ENCODE results near the gene MAGEA2B.
"Not testable (repeated sequence)": the region's sequence is repeated elsewhere in the genome, so short reads cannot be mapped to it uniquely, and the experiment has no call there.

MAGEA2B gene

GRCh38 chrX:152713815-152714787 is at the start of gene MAGEA2B:
Gene MAGEA2B (plus strand): TSS chrX:152714628. CDS start chrX:152717107, 2,479 bp downstream.
- DNase-seq (ENCODE audit: low spot score): not testable (repeated sequence)

GRCh38 chrX:152674135-152674534 is 40.3 kb upstream of the MAGEA2B start:
- no peak for DNase-seq (ENCODE audit: low spot score)

GRCh38 chrX:152674652-152675051 is 39.8 kb upstream of the MAGEA2B start:
- DNase-seq (ENCODE audit: low spot score): not testable (repeated sequence)

- DNase-seq (ENCODE audit: low spot score): not testable (repeated sequence)
Observed at GRCh38 chrX:152681012-152681411, 33.4 kb upstream of the MAGEA2B start.

- DNase-seq (ENCODE audit: low spot score): not testable (repeated sequence)
Observed at GRCh38 chrX:152697952-152698931, 16.2 kb upstream of the MAGEA2B start, which contains the start of gene MAGEA3. Gene MAGEA3 (plus strand): TSS chrX:152698794. CDS start chrX:152700833, 2,039 bp downstream.

GRCh38 chrX:152700390-152700789 is 14.0 kb upstream of the MAGEA2B start:
- not testable (repeated sequence) for DNase-seq (ENCODE audit: low spot score)

- not testable (repeated sequence) for DNase-seq (ENCODE audit: low spot score)
Observed at GRCh38 chrX:152706500-152706899, 7.9 kb upstream of the MAGEA2B start.

- DNase-seq (ENCODE audit: low spot score): not testable (repeated sequence)
Observed at GRCh38 chrX:152709173-152709572, 5.3 kb upstream of the MAGEA2B start, which contains the start of gene CSAG2. Gene CSAG2 (minus strand): TSS chrX:152709273. CDS start chrX:152709112, 161 bp downstream.

GRCh38 chrX:152713195-152713594 is 1.2 kb upstream of the MAGEA2B start:
- DNase-seq (ENCODE audit: low spot score): not testable (repeated sequence)

GRCh38 chrX:152725409-152725808 is 11.0 kb downstream of the MAGEA2B start:
- no peak for DNase-seq (ENCODE audit: low spot score)

GRCh38 chrX:152733261-152733975 is 19.0 kb downstream of the MAGEA2B start, which contains the start of the genes CSAG1 and MAGEA12:
Gene CSAG1 (minus strand): TSS chrX:152733721. CDS start chrX:152732460, 1,261 bp downstream.
Gene MAGEA12 (plus strand): TSS chrX:152733757. CDS start chrX:152736162, 2,405 bp downstream.
- DNase-seq (ENCODE audit: low spot score): no peak

- DNase-seq (ENCODE audit: low spot score): not testable (repeated sequence)
Observed at GRCh38 chrX:152734143-152734858, 19.9 kb downstream of the MAGEA2B start.

- no peak for DNase-seq (ENCODE audit: low spot score)
Observed at GRCh38 chrX:152735101-152735500, 20.7 kb downstream of the MAGEA2B start.

GRCh38 chrX:152735860-152736511 is 21.6 kb downstream of the MAGEA2B start:
- no peak for DNase-seq (ENCODE audit: low spot score)

- DNase-seq (ENCODE audit: low spot score): not testable (repeated sequence)
Observed at GRCh38 chrX:152736528-152736927, 22.1 kb downstream of the MAGEA2B start.

GRCh38 chrX:152738560-152738959 is 24.1 kb downstream of the MAGEA2B start:
- no peak for DNase-seq (ENCODE audit: low spot score)

- DNase-seq (ENCODE audit: low spot score): not testable (repeated sequence)
Observed at GRCh38 chrX:152753686-152754650, 39.5 kb downstream of the MAGEA2B start, which contains the start of gene MAGEA2. Gene MAGEA2 (minus strand): TSS chrX:152753842. CDS start chrX:152751363, 2,479 bp downstream.

- DNase-seq (ENCODE audit: low spot score): not testable (repeated sequence)
Observed at GRCh38 chrX:152754871-152755270, 40.4 kb downstream of the MAGEA2B start.

Measured in germinal center (tissue), 1 donor.